ENCODE measurements around the gene TICAM2.

DNA sequence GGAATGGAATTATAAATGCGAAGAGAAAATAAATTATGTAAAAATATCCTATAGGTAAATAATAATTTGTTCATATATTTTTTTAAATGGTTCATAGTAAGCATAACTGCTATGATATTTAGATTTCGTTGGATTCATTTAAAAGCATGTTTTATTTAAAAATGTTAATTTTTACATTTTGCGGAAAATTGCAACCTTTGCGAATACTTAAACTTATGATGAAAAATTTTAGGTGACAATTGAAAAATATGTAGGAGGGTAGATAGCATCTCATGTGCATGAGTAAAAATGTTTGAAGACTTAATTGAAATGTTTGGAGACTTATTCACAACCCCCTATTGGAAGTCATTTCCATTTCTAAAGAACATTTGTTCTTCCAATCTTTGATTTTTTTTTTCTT lies 53.6 kb downstream of the TICAM2 start:
- TF ChIP-seq, protein P1, sequence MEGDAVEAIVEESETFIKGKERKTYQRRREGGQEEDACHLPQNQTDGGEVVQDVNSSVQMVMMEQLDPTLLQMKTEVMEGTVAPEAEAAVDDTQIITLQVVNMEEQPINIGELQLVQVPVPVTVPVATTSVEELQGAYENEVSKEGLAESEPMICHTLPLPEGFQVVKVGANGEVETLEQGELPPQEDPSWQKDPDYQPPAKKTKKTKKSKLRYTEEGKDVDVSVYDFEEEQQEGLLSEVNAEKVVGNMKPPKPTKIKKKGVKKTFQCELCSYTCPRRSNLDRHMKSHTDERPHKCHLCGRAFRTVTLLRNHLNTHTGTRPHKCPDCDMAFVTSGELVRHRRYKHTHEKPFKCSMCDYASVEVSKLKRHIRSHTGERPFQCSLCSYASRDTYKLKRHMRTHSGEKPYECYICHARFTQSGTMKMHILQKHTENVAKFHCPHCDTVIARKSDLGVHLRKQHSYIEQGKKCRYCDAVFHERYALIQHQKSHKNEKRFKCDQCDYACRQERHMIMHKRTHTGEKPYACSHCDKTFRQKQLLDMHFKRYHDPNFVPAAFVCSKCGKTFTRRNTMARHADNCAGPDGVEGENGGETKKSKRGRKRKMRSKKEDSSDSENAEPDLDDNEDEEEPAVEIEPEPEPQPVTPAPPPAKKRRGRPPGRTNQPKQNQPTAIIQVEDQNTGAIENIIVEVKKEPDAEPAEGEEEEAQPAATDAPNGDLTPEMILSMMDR (IDR thresholded peaks at IDR 0.05): no peak
- TF ChIP-seq POLR2AphosphoS5 (IDR thresholded peaks at IDR 0.05; ENCODE audit: insufficient read depth in 1 of 2, low read depth in 1 of 2): no peak
